CD14-positive monocyte (primary cell): ENCODE data around the gene PERCC1. TPM values are rescaled to one million over a fixed set of nuclear protein-coding genes. Genes with fewer than 3 reads are reported as not detected.
A peak's percentile ranks its signal among the peaks of the same experiment; 100 is the strongest.

Experiments used
- DNase-seq, 3 donors: peaks; one replicate each; pipeline ENCODE4 v3.0.0-alpha.2; 2011 to 2022
- H2AFZ ChIP-seq: 2 replicates; pipeline ENCODE4 v1.6.0; 2012; ENCODE audit warnings: mild to moderate bottlenecking, low read depth, low read length, inconsistent platforms; ENCODE audit not compliant: insufficient read depth, poor library complexity, severe bottlenecking
- H3K27ac ChIP-seq, 2 donors: 1 replicate in 1 of 2; 2 replicates in 1 of 2; pipeline ENCODE4 v1.5.1; 2012 to 2013; ENCODE audit warnings: low read length in 2 of 2, control low read depth in 1 of 2, inconsistent platforms in 1 of 2, low read depth in 1 of 2, mild to moderate bottlenecking in 1 of 2
- H3K27me3 ChIP-seq, 2 donors: one replicate each; pipeline versions ENCODE4 v1.6.0 to v1.6.1; 2011 to 2013; ENCODE audit warnings: low read length in 2 of 2; ENCODE audit not compliant: control insufficient read depth in 2 of 2, insufficient read depth in 2 of 2
- H3K36me3 ChIP-seq, 2 donors: replicated peaks in 1 of 2; 1 replicate in 1 of 2; 2 replicates in 1 of 2; pipeline versions ENCODE4 v1.5.1 to v1.6.1; 2012 to 2013; ENCODE audit warnings: low read length in 2 of 2, control low read depth in 1 of 2, inconsistent platforms in 1 of 2, mild to moderate bottlenecking in 1 of 2; ENCODE audit not compliant: insufficient read depth in 2 of 2, control insufficient read depth in 1 of 2
- H3K4me1 ChIP-seq, 2 donors: 1 replicate in 1 of 2; 2 replicates in 1 of 2; pipeline versions ENCODE4 v1.5.1 to v1.6.1; 2012 to 2013; ENCODE audit warnings: low read length in 2 of 2, control low read depth in 1 of 2, inconsistent platforms in 1 of 2, mild to moderate bottlenecking in 1 of 2, moderate library complexity in 1 of 2; ENCODE audit not compliant: insufficient read depth in 2 of 2, control insufficient read depth in 1 of 2
- H3K4me2 ChIP-seq: replicated peaks from 2 replicates; pipeline ENCODE3; 2012; ENCODE audit warnings: low read length, moderate library complexity, mild to moderate bottlenecking; ENCODE audit not compliant: poor library complexity, severe bottlenecking; ENCODE audit errors: extremely low read depth
- H3K4me3 ChIP-seq, 3 experiments: fragments of 200-600 bp in 1 of 3; sonication (generic) in 1 of 3; replicated peaks in 1 of 3; 1 replicate in 2 of 3; 2 replicates in 1 of 3; pipeline ENCODE4 v1.5.1; 2011 to 2013; ENCODE audit warnings: low read length in 3 of 3, mild to moderate bottlenecking in 3 of 3, control low read depth in 2 of 3, low read depth in 2 of 3, inconsistent platforms in 1 of 3, moderate library complexity in 1 of 3
- H3K79me2 ChIP-seq: 2 replicates; pipeline ENCODE4 v1.6.0; 2012; ENCODE audit warnings: mild to moderate bottlenecking, control low read depth, inconsistent platforms, low read length, moderate library complexity; ENCODE audit not compliant: insufficient read depth
- H3K9ac ChIP-seq: 2 replicates; pipeline ENCODE4 v1.6.0; 2017; ENCODE audit warnings: low read length, mild to moderate bottlenecking; ENCODE audit not compliant: insufficient read depth, poor library complexity, severe bottlenecking
- H3K9me3 ChIP-seq, 2 donors: replicated peaks in 1 of 2; 1 replicate in 1 of 2; 2 replicates in 1 of 2; pipeline versions ENCODE4 v1.5.1 to v1.6.1; 2012 to 2013; ENCODE audit warnings: low read length in 2 of 2, control low read depth in 1 of 2; ENCODE audit not compliant: control insufficient read depth in 1 of 2, insufficient read depth in 1 of 2
- H4K20me1 ChIP-seq: 2 replicates; pipeline ENCODE4 v1.6.0; 2012; ENCODE audit warnings: mild to moderate bottlenecking, low read length, control low read depth, moderate library complexity; ENCODE audit not compliant: insufficient read depth
- H3K27ac Mint-ChIP-seq, 7 donors: one replicate each; pipeline ENCODE4 v1.8.0; 2020; ENCODE audit warnings: mild to moderate bottlenecking in 7 of 7, mixed read lengths in 7 of 7, moderate library complexity in 6 of 7, inconsistent platforms in 2 of 7
- H3K27me3 Mint-ChIP-seq, 3 donors: one replicate each; pipeline ENCODE4 v1.8.0; 2021 to 2022; ENCODE audit warnings: low read depth in 3 of 3, mild to moderate bottlenecking in 3 of 3, mixed read lengths in 3 of 3, moderate library complexity in 3 of 3, inconsistent platforms in 1 of 3
- H3K36me3 Mint-ChIP-seq, 2 donors: one replicate each; pipeline ENCODE4 v1.8.0; 2020; ENCODE audit warnings: mixed read lengths in 2 of 2, inconsistent platforms in 1 of 2, mild to moderate bottlenecking in 1 of 2
- H3K4me1 Mint-ChIP-seq: one replicate; pipeline ENCODE4 v1.8.0; 2020; ENCODE audit warnings: mild to moderate bottlenecking, mixed read lengths
- H3K4me3 Mint-ChIP-seq, 2 donors: one replicate each; pipeline ENCODE4 v1.8.0; 2020; ENCODE audit warnings: mild to moderate bottlenecking in 2 of 2, mixed read lengths in 2 of 2, moderate library complexity in 1 of 2
- H3K9me3 Mint-ChIP-seq, 7 donors: one replicate each; pipeline ENCODE4 v1.8.0; 2020 to 2022; ENCODE audit warnings: mixed read lengths in 7 of 7, mild to moderate bottlenecking in 6 of 7, moderate library complexity in 6 of 7, inconsistent platforms in 2 of 7
- WGBS: methylation state at CpG from one replicate; pipeline ENCODE4 v1.1.5; 2013; ENCODE audit warnings: missing lambda C conversion rate; ENCODE audit not compliant: insufficient coverage; 5-methylcytosine and 5-hydroxymethylcytosine counted together
- intact Hi-C, 2 donors: fragments of 100-400 bp; cut with micrococcal nuclease; formaldehyde crosslinking; loops; one replicate each; pipeline versions ENCODE4 v1.15.0 to v1.15.1; 2023
- polyA plus RNA-seq, 3 donors: library from polyadenylated mRNA; depleted of rRNA in 1 of 3; unstranded in 2 of 3; stranded (reverse) in 1 of 3; fragments of 300-500 nt in 2 of 3; fragments of >200 nt in 1 of 3; fragmentation: Illumina TruSeq in 2 of 3; gene quantifications; 1 replicate in 2 of 3; 2 replicates in 1 of 3; pipeline ENCODE4 v1.2.3, GENCODE V29; 2012 to 2021
- TF ChIP-seq, protein P1 (sequence below): fragments of 200-600 bp; IDR thresholded peaks from one replicate; pipeline ENCODE4 v1.8.0; 2022; ENCODE audit warnings: antibody characterized with exemption, mild to moderate bottlenecking

Gene PERCC1
- polyA plus RNA-seq, 3 donors: not detected

- H3K4me2 ChIP-seq: peak overlapping the region; percentile 78
- peak overlapping the region in 2 of 3 experiments; percentile 41 to 81 for H3K4me3 ChIP-seq
- peaks cover 23% of the 10 kb centered on the region for H4K20me1 ChIP-seq
- H3K4me3 Mint-ChIP-seq: peak overlapping the region; percentile 88 to 99
- no peak for DNase-seq
- no peaks in the 10 kb centered on the region for H3K9me3 ChIP-seq
- peaks cover 69% of the 10 kb centered on the region for H3K4me1 Mint-ChIP-seq
- peak overlapping the region; percentile 99 for H3K27ac ChIP-seq
- H3K36me3 ChIP-seq: no peaks in the 10 kb centered on the region
- peaks cover 60 to 88% of the 10 kb centered on the region in 2 donors for H3K4me1 ChIP-seq
- intact Hi-C loops: loop anchor here (2.0 to 10.0 kb wide), 5 partner anchors 21 to 303 kb away; partner anchors contain the start of genes CRAMP1 (in 2 of the 2), IFT140 (in 2 of the 2), EME2 (in 1 of the 2) and MRPS34 (in 1 of the 2)
- H3K27me3 ChIP-seq: no peaks in the 10 kb centered on the region
- peaks cover 0 to 5% (median 3%) of the 10 kb centered on the region in 7 donors for H3K9me3 Mint-ChIP-seq
- H3K36me3 Mint-ChIP-seq: peaks cover 5 to 23% of the 10 kb centered on the region in 2 donors
- 20% methylated on average over 25 of the region's 26 CpGs for WGBS
- H3K79me2 ChIP-seq: peaks cover 91% of the 10 kb centered on the region
- TF ChIP-seq, protein P1, sequence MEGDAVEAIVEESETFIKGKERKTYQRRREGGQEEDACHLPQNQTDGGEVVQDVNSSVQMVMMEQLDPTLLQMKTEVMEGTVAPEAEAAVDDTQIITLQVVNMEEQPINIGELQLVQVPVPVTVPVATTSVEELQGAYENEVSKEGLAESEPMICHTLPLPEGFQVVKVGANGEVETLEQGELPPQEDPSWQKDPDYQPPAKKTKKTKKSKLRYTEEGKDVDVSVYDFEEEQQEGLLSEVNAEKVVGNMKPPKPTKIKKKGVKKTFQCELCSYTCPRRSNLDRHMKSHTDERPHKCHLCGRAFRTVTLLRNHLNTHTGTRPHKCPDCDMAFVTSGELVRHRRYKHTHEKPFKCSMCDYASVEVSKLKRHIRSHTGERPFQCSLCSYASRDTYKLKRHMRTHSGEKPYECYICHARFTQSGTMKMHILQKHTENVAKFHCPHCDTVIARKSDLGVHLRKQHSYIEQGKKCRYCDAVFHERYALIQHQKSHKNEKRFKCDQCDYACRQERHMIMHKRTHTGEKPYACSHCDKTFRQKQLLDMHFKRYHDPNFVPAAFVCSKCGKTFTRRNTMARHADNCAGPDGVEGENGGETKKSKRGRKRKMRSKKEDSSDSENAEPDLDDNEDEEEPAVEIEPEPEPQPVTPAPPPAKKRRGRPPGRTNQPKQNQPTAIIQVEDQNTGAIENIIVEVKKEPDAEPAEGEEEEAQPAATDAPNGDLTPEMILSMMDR: no peak
- H3K27me3 Mint-ChIP-seq: peaks cover 0 to 5% (median 0%) of the 10 kb centered on the region in 3 donors
- no peak overlapping the region for H2AFZ ChIP-seq
- H3K27ac Mint-ChIP-seq: peak overlapping the region; percentile 95 to 99 (median 98)
- H3K9ac ChIP-seq: peak overlapping the region; percentile 82
Observed at GRCh38 chr16:1471569-1472194, 40.8 kb downstream of the PERCC1 start.

DNA sequence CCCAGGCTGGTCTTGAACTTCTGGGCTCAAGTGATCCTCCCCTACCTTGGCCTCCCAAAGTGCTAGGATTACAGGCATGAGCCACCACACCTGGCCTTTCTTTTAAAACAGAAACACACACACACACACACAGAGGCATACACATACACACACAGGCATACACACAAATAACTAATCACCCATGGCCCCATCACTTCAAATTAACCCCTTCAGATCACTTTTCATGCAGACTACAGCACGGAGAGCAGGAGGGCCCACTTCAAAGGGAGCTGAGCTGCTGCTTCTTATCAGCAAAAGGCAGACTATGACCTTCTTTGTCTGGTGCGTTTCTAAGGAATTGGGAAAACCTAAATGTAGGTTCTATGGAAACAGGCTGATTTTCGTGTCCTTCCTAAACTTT lies 42.1 kb downstream of the PERCC1 start:
- Histone ChIP-seq H3K9me3 (no peaks in the 10 kb centered on the region), H3K4me1 (peaks cover 60 to 79% of the 10 kb centered on the region in 2 donors), H3K79me2 (peaks cover 78% of the 10 kb centered on the region), H3K4me2 (peak overlapping the region; percentile 78), H3K27me3 (no peaks in the 10 kb centered on the region), H3K9ac (no peak overlapping the region), H3K36me3 (no peaks in the 10 kb centered on the region), H4K20me1 (peaks cover 10% of the 10 kb centered on the region), H3K27ac (peak overlapping the region; percentile 99), H2AFZ (no peak overlapping the region), H3K4me3 (peak overlapping the region in 1 of 3 experiments; percentile 81)
- Mint-ChIP-seq H3K27me3 (peaks cover 0 to 5% (median 0%) of the 10 kb centered on the region in 3 donors), H3K4me1 (peaks cover 60% of the 10 kb centered on the region), H3K36me3 (peaks cover 5 to 13% of the 10 kb centered on the region in 2 donors), H3K9me3 (peaks cover 0 to 5% (median 3%) of the 10 kb centered on the region in 7 donors), H3K4me3 (peak overlapping the region; percentile 47 to 66), H3K27ac (peak overlapping the region in 6 of 7 donors; percentile 25 to 95 (median 82))
- no peak for DNase-seq
- WGBS: no CpG with 5 or more reads among the region's 3 CpGs
- intact Hi-C loops: loop anchor here (1.0 to 10.0 kb wide), 5 partner anchors 53 to 302 kb away; partner anchors contain the start of genes CRAMP1 (in 2 of the 2), IFT140 (in 2 of the 2), EME2 (in 1 of the 2) and MRPS34 (in 1 of the 2)
- TF ChIP-seq, protein P1: no peak
